Measurements from ENCODE around the gene MSI2. TPM values are rescaled to one million over a fixed set of nuclear protein-coding genes. Genes with fewer than 3 reads are reported as not detected.
A peak's percentile ranks its signal among the peaks of the same experiment; 100 is the strongest.

The MSI2 gene
- total and polyA plus RNA-seq, 7 donors = 37.6 to 133 (median 87.1) TPM

- DNase-seq (no peak), ATAC-seq (no peak)
- Histone ChIP-seq H3K36me3 (ENCODE audit: insufficient read depth in 1 of 2, low read depth in 1 of 2) (peaks cover 5 to 26% of the 10 kb centered on the region in 2 donors), H3K9me3 (no peaks in the 10 kb centered on the region), H3K27ac (peak overlapping the region; percentile 95), H3K27me3 (ENCODE audit: insufficient read depth in 3 of 3, low read length in 2 of 3) (no peaks in the 10 kb centered on the region), H3K4me1 (peaks cover 27% of the 10 kb centered on the region), H3K4me3 (peak overlapping the region; percentile 90)
- WGBS, 3 donors = 9 to 15% (median 9%) methylated on average over 20 of the region's 20 CpGs
- intact Hi-C loops (cut with DNase I) = no loop called here
- TF ChIP-seq, protein P1, sequence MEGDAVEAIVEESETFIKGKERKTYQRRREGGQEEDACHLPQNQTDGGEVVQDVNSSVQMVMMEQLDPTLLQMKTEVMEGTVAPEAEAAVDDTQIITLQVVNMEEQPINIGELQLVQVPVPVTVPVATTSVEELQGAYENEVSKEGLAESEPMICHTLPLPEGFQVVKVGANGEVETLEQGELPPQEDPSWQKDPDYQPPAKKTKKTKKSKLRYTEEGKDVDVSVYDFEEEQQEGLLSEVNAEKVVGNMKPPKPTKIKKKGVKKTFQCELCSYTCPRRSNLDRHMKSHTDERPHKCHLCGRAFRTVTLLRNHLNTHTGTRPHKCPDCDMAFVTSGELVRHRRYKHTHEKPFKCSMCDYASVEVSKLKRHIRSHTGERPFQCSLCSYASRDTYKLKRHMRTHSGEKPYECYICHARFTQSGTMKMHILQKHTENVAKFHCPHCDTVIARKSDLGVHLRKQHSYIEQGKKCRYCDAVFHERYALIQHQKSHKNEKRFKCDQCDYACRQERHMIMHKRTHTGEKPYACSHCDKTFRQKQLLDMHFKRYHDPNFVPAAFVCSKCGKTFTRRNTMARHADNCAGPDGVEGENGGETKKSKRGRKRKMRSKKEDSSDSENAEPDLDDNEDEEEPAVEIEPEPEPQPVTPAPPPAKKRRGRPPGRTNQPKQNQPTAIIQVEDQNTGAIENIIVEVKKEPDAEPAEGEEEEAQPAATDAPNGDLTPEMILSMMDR (IDR thresholded peaks at IDR 0.05) = no peak
Measured at GRCh38 chr17:57257895-57258851, 1.9 kb downstream of the MSI2 start.

DNA sequence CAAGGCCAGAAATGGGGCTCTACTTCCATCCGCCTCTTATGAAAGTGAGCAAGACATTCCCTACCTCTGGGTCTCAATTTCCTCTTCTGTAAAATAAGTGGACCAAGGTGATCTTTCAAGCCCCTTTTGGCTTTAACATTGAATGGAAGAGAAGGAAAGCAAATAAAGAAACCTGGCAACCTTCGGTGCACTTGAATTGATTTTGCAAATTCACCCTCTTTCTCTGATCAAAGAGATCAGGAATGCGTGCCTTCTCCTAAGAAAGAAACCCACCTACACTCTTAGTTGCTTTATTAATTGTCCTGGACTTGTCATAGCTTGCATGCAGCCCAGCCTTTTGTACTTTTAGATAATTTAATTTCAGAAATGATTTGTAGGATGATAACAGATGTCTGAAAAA is 3.0 kb downstream of the MSI2 start:
- Histone ChIP-seq H3K27me3 (ENCODE audit: insufficient read depth in 3 of 3, low read length in 2 of 3) (no peaks in the 10 kb centered on the region), H3K27ac (peak overlapping the region; percentile 95), H3K9me3 (no peaks in the 10 kb centered on the region), H3K4me3 (peak overlapping the region; percentile 90), H3K4me1 (peaks cover 34% of the 10 kb centered on the region), H3K36me3 (ENCODE audit: insufficient read depth in 1 of 2, low read depth in 1 of 2) (peaks cover 5 to 38% of the 10 kb centered on the region in 2 donors)
- no peak for ATAC-seq
- intact Hi-C loops (cut with DNase I) = no loop called here
- DNase-seq = no peak
- TF ChIP-seq, protein P1 (IDR thresholded peaks at IDR 0.05) = no peak
- WGBS, 3 donors = 69 to 89% (median 83%) methylated on average over 3 of the region's 3 CpGs

- Histone ChIP-seq H3K36me3 (ENCODE audit: insufficient read depth in 1 of 2, low read depth in 1 of 2) (peaks cover 6 to 42% of the 10 kb centered on the region in 2 donors), H3K9me3 (no peaks in the 10 kb centered on the region), H3K4me3 (peak overlapping the region; percentile 90), H3K27me3 (ENCODE audit: insufficient read depth in 3 of 3, low read length in 2 of 3) (no peaks in the 10 kb centered on the region), H3K4me1 (peaks cover 40% of the 10 kb centered on the region), H3K27ac (peak overlapping the region; percentile 95)
- 32 to 40% (median 35%) methylated on average over 4 of the region's 4 CpGs for WGBS, 3 donors
- intact Hi-C loops (cut with DNase I) = no loop called here
- DNase-seq = no peak
- ATAC-seq = no peak
- TF ChIP-seq, protein P1 (IDR thresholded peaks at IDR 0.05) = no peak
Measured at GRCh38 chr17:57259817-57260216, 3.5 kb downstream of the MSI2 start.

GRCh38 chr17:57260325-57261083 is 4.2 kb downstream of the MSI2 start:
- H3K4me1 ChIP-seq = peaks cover 41% of the 10 kb centered on the region
- WGBS, 3 donors = 36 to 57% (median 45%) methylated on average over 7 of the region's 7 CpGs
- intact Hi-C loops (cut with DNase I) = no loop called here

More at GRCh38 chr17:57260325-57261083, 4.2 kb downstream of the MSI2 start:
- H3K27ac ChIP-seq = no peak overlapping the region
- TF ChIP-seq, protein P1 (IDR thresholded peaks at IDR 0.05) = no peak
- DNase-seq = no peak
- peaks cover 8 to 42% of the 10 kb centered on the region in 2 donors for H3K36me3 ChIP-seq (ENCODE audit: insufficient read depth in 1 of 2, low read depth in 1 of 2)
- ATAC-seq = no peak
- no peaks in the 10 kb centered on the region for H3K27me3 ChIP-seq (ENCODE audit: insufficient read depth in 3 of 3, low read length in 2 of 3)
- no peaks in the 10 kb centered on the region for H3K9me3 ChIP-seq
- H3K4me3 ChIP-seq = no peak overlapping the region

All from psoas muscle (tissue), 8 donors.